ENCODE data around the gene LAD1.

DNA sequence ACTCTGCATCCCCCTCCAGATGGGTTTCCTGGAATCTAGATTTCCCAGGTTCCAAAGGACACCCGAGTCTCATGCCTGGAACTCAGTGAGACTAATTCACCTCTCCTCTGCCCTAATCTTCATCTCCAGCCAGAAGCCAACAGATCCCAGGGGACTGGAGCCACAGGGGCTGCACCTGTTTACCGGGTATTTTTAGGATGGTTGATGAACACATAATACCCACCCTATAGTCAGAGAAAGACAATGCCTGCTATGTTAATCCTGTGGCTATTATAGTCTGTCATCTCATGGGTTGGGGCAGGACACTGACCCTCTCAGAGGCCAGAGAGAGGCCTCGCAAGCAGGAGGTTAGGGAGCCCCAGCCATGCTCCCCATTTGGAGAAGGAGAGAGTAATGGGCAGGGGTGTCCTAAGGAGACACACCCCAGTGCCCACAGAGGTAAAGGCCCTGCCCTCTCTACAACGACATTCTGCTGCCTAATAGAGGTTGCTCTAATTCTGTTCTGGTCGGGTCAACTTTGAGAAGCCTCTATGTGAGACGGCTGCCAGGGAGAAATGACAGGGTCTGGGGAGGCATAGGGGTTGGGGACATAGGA, 23.4 kb upstream of the LAD1 start:
- no peak for TF ChIP-seq BHLHE40 (IDR thresholded peaks at IDR 0.05; ENCODE audit: borderline replicate concordance)
- TF ChIP-seq SP1 (IDR thresholded peaks at IDR 0.05), result no peak
- no peak for TF ChIP-seq ARNT (IDR thresholded peaks at IDR 0.05)
- no peak for TF ChIP-seq FOXA1 (IDR thresholded peaks at IDR 0.05)
- no peak for TF ChIP-seq FOXM1 (IDR thresholded peaks at IDR 0.05; ENCODE audit: borderline replicate concordance)
- TF ChIP-seq, protein P1, sequence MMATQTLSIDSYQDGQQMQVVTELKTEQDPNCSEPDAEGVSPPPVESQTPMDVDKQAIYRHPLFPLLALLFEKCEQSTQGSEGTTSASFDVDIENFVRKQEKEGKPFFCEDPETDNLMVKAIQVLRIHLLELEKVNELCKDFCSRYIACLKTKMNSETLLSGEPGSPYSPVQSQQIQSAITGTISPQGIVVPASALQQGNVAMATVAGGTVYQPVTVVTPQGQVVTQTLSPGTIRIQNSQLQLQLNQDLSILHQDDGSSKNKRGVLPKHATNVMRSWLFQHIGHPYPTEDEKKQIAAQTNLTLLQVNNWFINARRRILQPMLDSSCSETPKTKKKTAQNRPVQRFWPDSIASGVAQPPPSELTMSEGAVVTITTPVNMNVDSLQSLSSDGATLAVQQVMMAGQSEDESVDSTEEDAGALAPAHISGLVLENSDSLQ (IDR thresholded peaks at IDR 0.05), result no peak
- no peak for TF ChIP-seq NFRKB (IDR thresholded peaks at IDR 0.05)
- no peak for TF ChIP-seq TARDBP (IDR thresholded peaks at IDR 0.05)
- TF ChIP-seq SUZ12 (IDR thresholded peaks at IDR 0.05), result no peak
- TF ChIP-seq ZNF384 (IDR thresholded peaks at IDR 0.05), result no peak
- TF ChIP-seq ELF4 (IDR thresholded peaks at IDR 0.05), result no peak
- TF ChIP-seq CTBP1 (IDR thresholded peaks at IDR 0.05; ENCODE audit: borderline replicate concordance), result no peak

All from HEK293T (cell line).